Measurements from ENCODE around the gene BLMH.
"Not testable (repeated sequence)": the region's sequence is repeated elsewhere in the genome, so short reads cannot be mapped to it uniquely, and the experiment has no call there.

Gene BLMH

GRCh38 chr17:30232015-30232823, 59.5 kb downstream of the BLMH start:
- DNase-seq (ENCODE audit: low read depth in 2 of 2, low spot score in 1 of 2), result no peak

GRCh38 chr17:30230596-30231125, 61.1 kb downstream of the BLMH start:
- DNase-seq (ENCODE audit: low read depth in 2 of 2, low spot score in 1 of 2), result no peak

- not testable (repeated sequence) for DNase-seq (ENCODE audit: low read depth in 2 of 2, low spot score in 1 of 2)
Measured at GRCh38 chr17:30230009-30230408, 61.7 kb downstream of the BLMH start.

GRCh38 chr17:30229012-30229411, 62.7 kb downstream of the BLMH start:
- DNase-seq (ENCODE audit: low read depth in 2 of 2, low spot score in 1 of 2), result no peak

GRCh38 chr17:30228011-30228410, 63.7 kb downstream of the BLMH start:
- DNase-seq (ENCODE audit: low read depth in 2 of 2, low spot score in 1 of 2), result no peak

GRCh38 chr17:30226878-30227277, 64.9 kb downstream of the BLMH start:
- no peak for DNase-seq (ENCODE audit: low read depth in 2 of 2, low spot score in 1 of 2)

- no peak for DNase-seq (ENCODE audit: low read depth in 2 of 2, low spot score in 1 of 2)
Measured at GRCh38 chr17:30225919-30226553, 65.7 kb downstream of the BLMH start.

- no peak for DNase-seq (ENCODE audit: low read depth in 2 of 2, low spot score in 1 of 2)
Measured at GRCh38 chr17:30225112-30225511, 66.6 kb downstream of the BLMH start.

GRCh38 chr17:30224419-30224960, 67.3 kb downstream of the BLMH start:
- DNase-seq (ENCODE audit: low read depth in 2 of 2, low spot score in 1 of 2), result no peak

GRCh38 chr17:30222721-30223175, 69.0 kb downstream of the BLMH start:
- no peak for DNase-seq (ENCODE audit: low read depth in 2 of 2, low spot score in 1 of 2)

GRCh38 chr17:30222251-30222650, 69.5 kb downstream of the BLMH start:
- DNase-seq (ENCODE audit: low read depth in 2 of 2, low spot score in 1 of 2), result no peak

- DNase-seq (ENCODE audit: low read depth in 2 of 2, low spot score in 1 of 2), result no peak
Measured at GRCh38 chr17:30221346-30221745, 70.4 kb downstream of the BLMH start.

- no peak for DNase-seq (ENCODE audit: low read depth in 2 of 2, low spot score in 1 of 2)
Measured at GRCh38 chr17:30220414-30220813, 71.3 kb downstream of the BLMH start.

GRCh38 chr17:30219833-30220232, 71.9 kb downstream of the BLMH start:
- no peak for DNase-seq (ENCODE audit: low read depth in 2 of 2, low spot score in 1 of 2)

- DNase-seq (ENCODE audit: low read depth in 2 of 2, low spot score in 1 of 2), result no peak
Measured at GRCh38 chr17:30219315-30219714, 72.4 kb downstream of the BLMH start.

GRCh38 chr17:30218799-30219198, 72.9 kb downstream of the BLMH start:
- no peak for DNase-seq (ENCODE audit: low read depth in 2 of 2, low spot score in 1 of 2)

GRCh38 chr17:30217746-30218245, 73.9 kb downstream of the BLMH start:
- no peak for DNase-seq (ENCODE audit: low read depth in 2 of 2, low spot score in 1 of 2)

GRCh38 chr17:30217054-30217453, 74.7 kb downstream of the BLMH start:
- no peak for DNase-seq (ENCODE audit: low read depth in 2 of 2, low spot score in 1 of 2)

GRCh38 chr17:30212750-30213149, 79.0 kb downstream of the BLMH start:
- DNase-seq (ENCODE audit: low read depth in 2 of 2, low spot score in 1 of 2), result no peak

GRCh38 chr17:30211371-30211770, 80.4 kb downstream of the BLMH start:
- DNase-seq (ENCODE audit: low read depth in 2 of 2, low spot score in 1 of 2), result no peak

- no peak for DNase-seq (ENCODE audit: low read depth in 2 of 2, low spot score in 1 of 2)
Measured at GRCh38 chr17:30210901-30211300, 80.8 kb downstream of the BLMH start.

- DNase-seq (ENCODE audit: low read depth in 2 of 2, low spot score in 1 of 2), result no peak
Measured at GRCh38 chr17:30210366-30210765, 81.4 kb downstream of the BLMH start.

All from stimulated activated CD8-positive, alpha-beta memory T cell treated with anti-CD3 and anti-CD28 coated beads, Interleukin-4, amount 100 ng/mL, for 1 hour (primary cell).